Fibroblast of mammary gland (primary cell): ENCODE results near the gene MBOAT2.
"Not testable (repeated sequence)": the region's sequence is repeated elsewhere in the genome, so short reads cannot be mapped to it uniquely, and the experiment has no call there.

Source experiments
- DNase-seq: peaks from one replicate; pipeline ENCODE4 v3.0.0-alpha.2; 2010; ENCODE audit warnings: low read depth
- H3K4me3 ChIP-seq: 2 replicates; pipeline ENCODE4 v1.5.1; 2011; ENCODE audit warnings: low read depth, mild to moderate bottlenecking, low read length, moderate library complexity; ENCODE audit not compliant: control insufficient read depth
- TF ChIP-seq, protein P1 (sequence below): conservative IDR thresholded peaks from 2 replicates; pipeline ENCODE4 v1.5.1; 2011; ENCODE audit warnings: low read depth, low read length, inconsistent platforms; ENCODE audit not compliant: control insufficient read depth, insufficient read depth

MBOAT2 gene, protein sequence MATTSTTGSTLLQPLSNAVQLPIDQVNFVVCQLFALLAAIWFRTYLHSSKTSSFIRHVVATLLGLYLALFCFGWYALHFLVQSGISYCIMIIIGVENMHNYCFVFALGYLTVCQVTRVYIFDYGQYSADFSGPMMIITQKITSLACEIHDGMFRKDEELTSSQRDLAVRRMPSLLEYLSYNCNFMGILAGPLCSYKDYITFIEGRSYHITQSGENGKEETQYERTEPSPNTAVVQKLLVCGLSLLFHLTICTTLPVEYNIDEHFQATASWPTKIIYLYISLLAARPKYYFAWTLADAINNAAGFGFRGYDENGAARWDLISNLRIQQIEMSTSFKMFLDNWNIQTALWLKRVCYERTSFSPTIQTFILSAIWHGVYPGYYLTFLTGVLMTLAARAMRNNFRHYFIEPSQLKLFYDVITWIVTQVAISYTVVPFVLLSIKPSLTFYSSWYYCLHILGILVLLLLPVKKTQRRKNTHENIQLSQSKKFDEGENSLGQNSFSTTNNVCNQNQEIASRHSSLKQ

DNA sequence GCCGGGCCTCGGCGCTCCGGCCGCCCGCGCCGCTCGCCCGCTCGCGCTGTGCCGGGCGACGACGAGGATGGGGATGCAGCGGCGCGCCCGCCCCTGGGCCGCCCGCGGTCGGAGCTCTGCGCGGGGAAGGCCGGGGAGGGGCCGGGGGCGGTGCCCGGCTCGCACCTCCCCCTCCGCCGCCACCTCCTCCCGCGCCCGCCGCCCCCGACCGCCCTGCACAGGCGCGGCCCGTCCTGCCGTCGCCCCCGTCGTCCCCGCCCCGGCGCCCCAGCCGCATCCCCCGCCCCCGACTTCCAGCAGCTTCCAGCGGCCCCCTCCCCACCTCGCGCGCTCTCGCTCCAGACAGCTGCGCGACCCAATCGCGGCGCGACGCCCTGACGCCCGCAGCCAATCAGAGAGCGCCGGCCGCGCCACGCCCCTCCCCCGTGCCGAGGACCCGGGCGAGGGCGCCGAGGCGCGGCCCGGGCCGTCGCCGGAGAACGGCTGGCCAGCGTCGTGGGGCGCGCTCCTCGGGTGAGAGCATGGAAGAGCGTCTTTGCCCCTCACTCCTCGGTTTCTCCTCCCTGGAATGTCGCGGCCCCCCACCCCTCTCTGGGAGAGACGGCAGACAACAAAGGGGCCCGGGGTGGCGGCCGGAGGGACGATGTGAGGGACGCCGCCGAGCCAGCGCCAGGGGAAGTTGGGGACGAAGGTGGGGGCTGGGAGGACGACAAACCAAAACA lies at the start of gene MBOAT2:
Gene MBOAT2, minus strand, starts transcription at position 69 of the 722 bp plus-strand sequence. CDS start 70 bp downstream, outside the sequence.
- TF ChIP-seq, protein P1, sequence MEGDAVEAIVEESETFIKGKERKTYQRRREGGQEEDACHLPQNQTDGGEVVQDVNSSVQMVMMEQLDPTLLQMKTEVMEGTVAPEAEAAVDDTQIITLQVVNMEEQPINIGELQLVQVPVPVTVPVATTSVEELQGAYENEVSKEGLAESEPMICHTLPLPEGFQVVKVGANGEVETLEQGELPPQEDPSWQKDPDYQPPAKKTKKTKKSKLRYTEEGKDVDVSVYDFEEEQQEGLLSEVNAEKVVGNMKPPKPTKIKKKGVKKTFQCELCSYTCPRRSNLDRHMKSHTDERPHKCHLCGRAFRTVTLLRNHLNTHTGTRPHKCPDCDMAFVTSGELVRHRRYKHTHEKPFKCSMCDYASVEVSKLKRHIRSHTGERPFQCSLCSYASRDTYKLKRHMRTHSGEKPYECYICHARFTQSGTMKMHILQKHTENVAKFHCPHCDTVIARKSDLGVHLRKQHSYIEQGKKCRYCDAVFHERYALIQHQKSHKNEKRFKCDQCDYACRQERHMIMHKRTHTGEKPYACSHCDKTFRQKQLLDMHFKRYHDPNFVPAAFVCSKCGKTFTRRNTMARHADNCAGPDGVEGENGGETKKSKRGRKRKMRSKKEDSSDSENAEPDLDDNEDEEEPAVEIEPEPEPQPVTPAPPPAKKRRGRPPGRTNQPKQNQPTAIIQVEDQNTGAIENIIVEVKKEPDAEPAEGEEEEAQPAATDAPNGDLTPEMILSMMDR: no peak
- DNase-seq: peak; percentile 80
- H3K4me3 ChIP-seq: peak within 1 kb of the TSS; percentile 65

DNA sequence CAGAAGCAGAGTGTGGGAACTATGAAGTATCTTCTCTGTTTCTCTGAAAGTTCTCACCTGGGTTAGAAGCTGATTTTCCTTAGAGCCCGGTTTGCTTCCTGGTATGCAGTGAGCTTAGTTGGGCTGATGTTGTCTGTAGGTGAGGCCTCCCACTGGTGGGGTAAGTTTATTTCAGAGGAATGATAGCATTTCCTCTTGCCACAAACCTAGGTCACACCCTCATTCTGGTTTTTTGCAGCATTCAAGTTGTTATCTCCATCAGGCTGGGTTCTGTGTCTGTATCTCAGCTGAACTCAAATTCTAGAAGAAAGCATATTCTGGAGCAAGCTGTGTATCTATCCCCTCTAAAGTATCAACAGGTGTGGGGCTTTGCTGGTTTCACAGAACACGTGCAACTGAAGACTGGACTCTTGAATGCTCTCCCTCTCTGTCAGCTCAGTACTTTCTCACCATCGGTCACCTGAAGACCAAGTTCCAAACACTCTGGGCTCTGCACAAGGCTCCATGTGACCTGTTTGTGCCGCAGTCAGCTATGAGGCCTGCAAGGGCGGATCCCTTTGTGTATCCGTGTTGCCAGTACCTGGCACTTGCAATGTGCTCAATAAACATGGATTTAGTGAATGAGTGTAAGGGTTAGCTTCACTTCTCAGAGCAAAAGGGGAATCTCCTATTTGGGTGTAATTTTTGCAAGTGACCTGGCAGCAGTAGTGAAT lies 49.5 kb upstream of the MBOAT2 start:
- TF ChIP-seq, protein P1: no peak
- H3K4me3 ChIP-seq: no peak overlapping the region
- DNase-seq: no peak

DNA sequence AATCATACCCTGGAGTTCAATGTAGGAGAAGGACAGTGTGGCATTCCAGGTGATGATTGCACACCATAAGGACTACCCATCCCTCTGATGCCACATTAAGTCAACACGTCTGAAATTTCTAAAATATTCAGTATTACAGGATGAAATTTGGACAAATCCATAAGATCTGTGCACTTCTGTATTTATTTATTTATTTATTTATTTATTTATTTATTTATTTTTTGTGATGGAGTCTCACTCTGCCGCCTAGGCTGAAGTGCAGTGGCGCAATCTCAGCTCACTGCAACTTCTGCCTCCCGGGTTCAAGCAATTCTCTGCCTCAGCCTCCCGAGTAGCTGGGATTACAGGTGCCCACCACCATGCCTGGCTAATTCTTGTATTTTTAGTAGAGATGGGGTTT lies 48.0 kb upstream of the MBOAT2 start:
- H3K4me3 ChIP-seq, DNase-seq: not testable (repeated sequence)

DNA sequence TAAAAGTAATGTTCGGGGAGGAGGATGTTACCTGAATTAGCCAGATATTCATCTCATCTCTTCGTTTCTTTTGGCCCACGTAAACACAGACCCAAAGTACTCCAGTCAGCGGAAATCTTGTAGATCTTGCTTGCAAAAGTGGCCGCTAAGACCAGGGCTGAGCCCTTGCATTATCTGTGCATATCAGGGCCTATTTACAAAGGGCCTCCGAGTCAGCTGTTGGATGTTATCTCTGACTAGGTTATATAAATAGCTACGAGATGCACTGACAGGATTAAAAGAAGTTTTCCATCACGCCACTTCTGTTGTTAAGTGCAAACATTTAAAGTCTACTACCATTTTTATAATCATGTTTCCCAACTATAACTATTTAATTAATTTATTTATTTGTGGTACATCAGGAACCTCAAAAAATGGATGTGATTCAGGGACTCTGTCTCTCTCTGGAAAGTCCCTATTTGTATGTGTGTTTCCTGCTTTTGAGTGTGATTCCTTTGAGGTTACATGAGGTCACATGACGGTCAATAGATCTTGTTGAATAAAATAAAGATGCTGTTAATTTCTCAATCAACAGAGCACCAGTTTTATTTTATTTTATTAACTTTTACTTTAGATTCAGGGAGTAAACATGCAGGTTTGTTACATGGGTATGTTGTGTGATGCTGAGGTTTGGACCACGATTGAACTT lies 46.8 kb upstream of the MBOAT2 start:
- TF ChIP-seq, protein P1: no peak
- no peak overlapping the region for H3K4me3 ChIP-seq
- no peak for DNase-seq

DNA sequence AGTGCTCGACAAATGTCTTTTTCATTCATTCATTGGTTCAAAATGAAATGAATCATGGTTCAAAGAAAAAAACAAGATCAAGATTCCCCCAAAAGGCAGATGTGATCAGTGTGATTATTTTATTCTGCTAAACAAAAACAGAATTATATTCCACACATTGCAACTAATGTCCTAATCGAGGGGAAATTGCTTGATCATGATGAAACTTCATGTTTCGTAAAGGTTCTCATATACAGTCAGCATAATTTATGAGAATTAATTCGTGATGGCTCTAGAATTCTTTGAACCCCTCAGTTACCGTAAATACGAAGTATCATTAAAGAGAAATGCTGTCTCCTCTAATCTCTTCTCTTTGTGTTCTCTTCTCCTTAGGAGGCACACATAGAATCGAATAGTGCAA lies 42.1 kb upstream of the MBOAT2 start:
- no peak for DNase-seq
- TF ChIP-seq, protein P1: no peak
- no peak overlapping the region for H3K4me3 ChIP-seq

DNA sequence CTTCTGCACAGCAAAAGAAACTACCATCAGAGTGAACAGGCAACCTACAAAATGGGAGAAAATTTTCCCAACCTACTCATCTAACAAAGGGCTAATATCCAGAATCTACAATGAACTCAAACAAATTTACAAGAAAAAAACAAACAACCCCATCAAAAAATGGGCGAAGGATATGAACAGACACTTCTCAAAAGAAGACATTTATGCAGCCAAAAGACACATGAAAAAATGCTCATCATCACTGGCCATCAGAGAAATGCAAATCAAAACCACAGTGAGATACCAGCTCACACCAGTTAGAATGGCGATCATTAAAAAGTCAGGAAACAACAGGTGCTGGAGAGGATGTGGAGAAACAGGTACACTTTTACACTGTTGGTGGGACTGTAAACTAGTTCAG lies 40.0 kb upstream of the MBOAT2 start:
- not testable (repeated sequence) for H3K4me3 ChIP-seq, DNase-seq

DNA sequence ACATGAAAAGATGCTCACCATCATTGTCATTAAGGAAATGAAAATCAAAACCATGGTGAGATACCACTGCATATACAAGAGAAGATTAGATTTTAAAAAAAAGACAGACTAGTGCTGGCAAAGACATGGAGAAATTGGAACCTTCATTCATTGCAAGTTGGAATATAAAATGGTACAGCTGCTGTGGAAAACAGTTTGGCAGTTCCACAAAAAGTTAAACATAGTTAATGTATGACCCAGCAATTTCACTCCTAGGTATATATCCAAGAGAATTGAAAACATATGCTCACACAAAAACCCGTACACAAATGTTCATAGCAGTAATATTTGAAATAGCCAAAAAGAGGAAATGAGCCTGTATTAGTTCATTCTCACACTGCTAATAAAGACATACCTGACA lies 33.7 kb upstream of the MBOAT2 start:
- TF ChIP-seq, protein P1: no peak
- no peak overlapping the region for H3K4me3 ChIP-seq
- DNase-seq: no peak
